Measurements from ENCODE around the gene BHLHE40. TPM values are rescaled to one million over a fixed set of nuclear protein-coding genes. Genes with fewer than 3 reads are reported as not detected.

BHLHE40 gene
- total and polyA plus RNA-seq, 2 of the 4 experiments (the other 2 are of a cell fraction) = 22.8 to 31.8 TPM

GRCh38 chr3:5030152-5030551 lies 50.9 kb downstream of the BHLHE40 start:
- Histone ChIP-seq H4K5ac (ENCODE audit: low read depth, low read length) (no peak overlapping the region), H3K27me3 (ENCODE audit: control insufficient read depth, insufficient read depth, low read length) (no peaks in the 10 kb centered on the region), H3K4ac (ENCODE audit: low read depth, low read length) (no peak overlapping the region), H3K23ac (ENCODE audit: low read depth, low read length) (no peak overlapping the region), H2BK120ac (ENCODE audit: low read depth, low read length) (no peak overlapping the region), H3K79me1 (ENCODE audit: low read depth in 1 of 2, low read length in 2 of 2) (no peaks in the 10 kb centered on the region), H3K9me3 (ENCODE audit: control insufficient read depth, insufficient read depth, low read length) (no peaks in the 10 kb centered on the region), H2BK5ac (ENCODE audit: low read depth, low read length, poor library complexity, severe bottlenecking) (no peak overlapping the region), H3K4me2 (ENCODE audit: low read depth, low read length) (no peak overlapping the region), H3K56ac (ENCODE audit: extremely low read depth, insufficient read depth, low read length) (no peak overlapping the region), H2BK15ac (ENCODE audit: low read depth, low read length) (no peak overlapping the region), H4K8ac (ENCODE audit: low read depth in 2 of 2, low read length in 2 of 2) (no peak overlapping the region), H3K18ac (ENCODE audit: low read depth, low read length) (no peak overlapping the region), H2BK20ac (ENCODE audit: low read depth, low read length) (no peak overlapping the region), H3K14ac (replicated peaks; ENCODE audit: low read depth, low read length) (no peak overlapping the region), H3K36me3 (ENCODE audit: control insufficient read depth, insufficient read depth, low read length) (no peaks in the 10 kb centered on the region), H2AFZ (replicated peaks; ENCODE audit: low read length, poor library complexity) (no peak overlapping the region), H3K4me1 (ENCODE audit: control insufficient read depth, insufficient read depth, low read length) (peaks cover 3% of the 10 kb centered on the region), H3K4me3 (ENCODE audit: insufficient read depth, low read depth, low read length) (no peak overlapping the region), H4K91ac (ENCODE audit: insufficient read depth, low read depth, low read length) (no peak overlapping the region), H2AK9ac (replicated peaks; ENCODE audit: low read depth, low read length, poor library complexity) (no peak overlapping the region), H3K9me1 (ENCODE audit: insufficient read depth, low read length) (0 out of 2 replicates have a peak, but pooled peaks cover 3% of the 10 kb centered on the region), H4K20me1 (ENCODE audit: insufficient read depth, low read length) (no peaks in the 10 kb centered on the region), H3K9ac (ENCODE audit: low read depth, low read length) (no peak overlapping the region), H3K27ac (ENCODE audit: insufficient read depth, low read length) (no peak overlapping the region), H2AK5ac (ENCODE audit: low read depth, low read length) (no peak overlapping the region)
- in situ Hi-C loops (cut with MboI; ENCODE audit: low sequenced_read_pairs) (no loop called here), intact Hi-C loops (cut with micrococcal nuclease) (no loop called here), dilution Hi-C loops (cut with HindIII; ENCODE audit: low sequenced_read_pairs, unreplicated experiment) (no loop called here)
- TF ChIP-seq RAD21 (IDR thresholded peaks at IDR 0.05; ENCODE audit: low read length) = no peak
- TF ChIP-seq USF2 (IDR thresholded peaks at IDR 0.05; ENCODE audit: low read depth, low read length) = no peak
- 96% methylated on average over 3 of the region's 5 CpGs; no CpG with 5 or more reads in 1 of the 2 experiments for WGBS, 2 experiments (ENCODE audit: extremely low coverage in 2 of 2, insufficient read length in 1 of 2)
- ChIA-PET POLR2A (ENCODE audit: unreplicated experiment) (no interaction called here), CTCF (no interaction called here)
- DNase-seq = no peak
- no peak for ATAC-seq (ENCODE audit: low read depth)
- no TSS peak for BruUV-seq (replicated peaks)

Data from IMR-90 (cell line).